ENCODE data around the gene JAM3.

DNA sequence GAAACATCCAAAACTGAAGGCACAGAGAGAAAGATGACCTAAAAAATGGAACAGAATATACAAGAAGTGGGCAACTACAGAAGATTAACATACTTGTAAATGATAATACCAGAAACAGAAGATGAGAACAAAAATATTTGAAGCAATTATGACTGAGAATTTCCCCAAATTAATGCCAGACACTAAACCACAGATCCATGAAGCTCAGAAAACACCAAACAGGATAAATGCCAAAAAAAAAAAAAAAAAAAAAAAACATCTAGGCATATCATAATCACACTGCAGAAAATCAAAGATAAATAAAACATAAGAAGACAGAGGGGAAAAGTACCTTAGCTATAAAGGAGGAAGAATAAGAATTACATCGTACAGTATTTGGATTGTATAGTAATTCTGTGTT is 65.3 kb downstream of the JAM3 start:
- TF ChIP-seq, protein P1, sequence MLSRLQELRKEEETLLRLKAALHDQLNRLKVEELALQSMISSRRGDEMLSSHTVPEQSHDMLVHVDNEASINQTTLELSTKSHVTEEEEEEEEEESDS (CRISPR knock-in tag; IDR thresholded peaks at IDR 0.05; ENCODE audit: borderline replicate concordance) = no peak
- TF ChIP-seq HMGA1 (CRISPR knock-in tag; conservative IDR thresholded peaks at IDR 0.05) (no peak), ZNF570 (CRISPR knock-in tag; IDR thresholded peaks at IDR 0.05; ENCODE audit: borderline replicate concordance) (no peak), ZZZ3 (CRISPR knock-in tag; IDR thresholded peaks at IDR 0.05; ENCODE audit: borderline replicate concordance) (no peak)
- TF ChIP-seq, protein P2, sequence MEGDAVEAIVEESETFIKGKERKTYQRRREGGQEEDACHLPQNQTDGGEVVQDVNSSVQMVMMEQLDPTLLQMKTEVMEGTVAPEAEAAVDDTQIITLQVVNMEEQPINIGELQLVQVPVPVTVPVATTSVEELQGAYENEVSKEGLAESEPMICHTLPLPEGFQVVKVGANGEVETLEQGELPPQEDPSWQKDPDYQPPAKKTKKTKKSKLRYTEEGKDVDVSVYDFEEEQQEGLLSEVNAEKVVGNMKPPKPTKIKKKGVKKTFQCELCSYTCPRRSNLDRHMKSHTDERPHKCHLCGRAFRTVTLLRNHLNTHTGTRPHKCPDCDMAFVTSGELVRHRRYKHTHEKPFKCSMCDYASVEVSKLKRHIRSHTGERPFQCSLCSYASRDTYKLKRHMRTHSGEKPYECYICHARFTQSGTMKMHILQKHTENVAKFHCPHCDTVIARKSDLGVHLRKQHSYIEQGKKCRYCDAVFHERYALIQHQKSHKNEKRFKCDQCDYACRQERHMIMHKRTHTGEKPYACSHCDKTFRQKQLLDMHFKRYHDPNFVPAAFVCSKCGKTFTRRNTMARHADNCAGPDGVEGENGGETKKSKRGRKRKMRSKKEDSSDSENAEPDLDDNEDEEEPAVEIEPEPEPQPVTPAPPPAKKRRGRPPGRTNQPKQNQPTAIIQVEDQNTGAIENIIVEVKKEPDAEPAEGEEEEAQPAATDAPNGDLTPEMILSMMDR (CRISPR knock-in tag; IDR thresholded peaks at IDR 0.05) = no peak
